HepG2 (cell line): ENCODE data around the gene NCOA3. TPM values are rescaled to one million over a fixed set of nuclear protein-coding genes. Genes with fewer than 3 reads are reported as not detected.

Source experiments
- EZH2 ChIP-seq: conservative IDR thresholded peaks from 2 replicates; pipeline ENCODE4 v1.6.1; 2012; ENCODE audit warnings: mild to moderate bottlenecking, low read depth, low read length, moderate library complexity
- FOXP1 ChIP-seq, 2 experiments: fragments of 450-650 bp in 1 of 2; IDR thresholded peaks; 2 replicates each; pipeline ENCODE4 v1.6.1; 2017 to 2018; ENCODE audit warnings: antibody characterized with exemption in 1 of 2
- GPN1 ChIP-seq: sonication (generic); formaldehyde crosslinking; IDR thresholded peaks from 2 replicates; pipeline ENCODE4 v1.5.1; 2020; ENCODE audit warnings: missing genetic modification reagents, borderline replicate concordance
- HOXA5 ChIP-seq: sonication (generic); formaldehyde crosslinking; IDR thresholded peaks from 2 replicates; pipeline ENCODE4 v1.4.0; 2020; ENCODE audit warnings: missing genetic modification reagents
- KMT2B ChIP-seq: IDR thresholded peaks from 2 replicates; pipeline ENCODE4 v1.6.1; 2016; ENCODE audit warnings: missing genetic modification reagents, missing compliant biosample characterization
- MBD4 ChIP-seq: IDR thresholded peaks from 2 replicates; pipeline ENCODE4 v1.6.1; 2012; ENCODE audit warnings: low read length, inconsistent platforms, borderline replicate concordance
- NFYB ChIP-seq: sonication (generic); formaldehyde crosslinking; IDR thresholded peaks from 2 replicates; pipeline ENCODE4 v1.4.0; 2020; ENCODE audit warnings: missing genetic modification reagents
- RARG ChIP-seq: sonication (generic); formaldehyde crosslinking; IDR thresholded peaks from 2 replicates; pipeline ENCODE4 v1.4.0; 2020; ENCODE audit warnings: low read depth, mild to moderate bottlenecking, missing genetic modification reagents
- RFXAP ChIP-seq: sonication (generic); formaldehyde crosslinking; IDR thresholded peaks from 2 replicates; pipeline ENCODE4 v1.4.0; 2020; ENCODE audit warnings: missing genetic modification reagents, borderline replicate concordance
- STAT5B ChIP-seq: sonication (generic); formaldehyde crosslinking; IDR thresholded peaks from 2 replicates; pipeline ENCODE4 v1.4.0; 2020; ENCODE audit warnings: missing genetic modification reagents
- TAF15 ChIP-seq: fragments of 200-400 bp; formaldehyde crosslinking; IDR thresholded peaks from one replicate; pipeline ENCODE4 v1.6.1; 2018; ENCODE audit warnings: mild to moderate bottlenecking, low read depth, low read length; ENCODE audit not compliant: poor library complexity, severe bottlenecking
- ZFX ChIP-seq: sonication (generic); formaldehyde crosslinking; IDR thresholded peaks from 2 replicates; pipeline ENCODE4 v1.4.0; 2020; ENCODE audit warnings: mild to moderate bottlenecking, low read depth, missing genetic modification reagents, moderate library complexity
- ZMAT3 ChIP-seq: sonication (generic); formaldehyde crosslinking; conservative IDR thresholded peaks from 2 replicates; pipeline ENCODE4 v1.7.0; 2021; ENCODE audit warnings: missing genetic modification reagents
- ZNF33B ChIP-seq: sonication (generic); formaldehyde crosslinking; IDR thresholded peaks from 2 replicates; pipeline ENCODE4 v1.5.1; 2020; ENCODE audit warnings: mild to moderate bottlenecking, missing genetic modification reagents
- ZNF564 ChIP-seq: sonication (generic); formaldehyde crosslinking; IDR thresholded peaks from 2 replicates; pipeline ENCODE4 v1.8.1; 2023; ENCODE audit warnings: mild to moderate bottlenecking, missing genetic modification reagents
- ZNF577 ChIP-seq: sonication (generic); formaldehyde crosslinking; IDR thresholded peaks from 2 replicates; pipeline ENCODE4 v1.4.0; 2020; ENCODE audit warnings: mild to moderate bottlenecking, low read depth, missing genetic modification reagents, borderline replicate concordance
- ZNF709 ChIP-seq: sonication (generic); formaldehyde crosslinking; IDR thresholded peaks from 2 replicates; pipeline ENCODE4 v1.5.0; 2020; ENCODE audit warnings: mild to moderate bottlenecking, missing genetic modification reagents
- ZSCAN12 ChIP-seq: sonication (generic); formaldehyde crosslinking; IDR thresholded peaks from 2 replicates; pipeline ENCODE4 v1.9.0; 2021; ENCODE audit warnings: mild to moderate bottlenecking, missing genetic modification reagents
- polyA plus RNA-seq, 8 experiments: library from polyadenylated mRNA; depleted of rRNA in 3 of 8; stranded (reverse) in 7 of 8; unstranded in 1 of 8; fragments of >200 nt; fragmentation: Illumina TruSeq in 4 of 8; extraction: Trizol in 4 of 8; gene quantifications; 2 replicates each; pipeline versions ENCODE4 v1.2.1 to v1.2.3, GENCODE V29; 2011 to 2016; ENCODE audit warnings: low read depth in 4 of 8, missing spikeins in 1 of 8, mixed read lengths in 1 of 8; ENCODE audit not compliant: insufficient read depth in 1 of 8
- total RNA-seq, 5 experiments: library from RNA; depleted of rRNA; stranded (reverse); fragments of >200 nt; fragmentation: Illumina TruSeq; extraction: Trizol; gene quantifications; 2 replicates each; pipeline ENCODE4 v1.2.3, GENCODE V29; 2016; ENCODE audit warnings: low read depth in 1 of 5
- TF ChIP-seq, protein P1 (sequence below): sonication (generic); formaldehyde crosslinking; IDR thresholded peaks from 2 replicates; pipeline ENCODE4 v1.4.0; 2020; ENCODE audit warnings: missing genetic modification reagents, mild to moderate bottlenecking, borderline replicate concordance
- TF ChIP-seq, protein P2 (sequence below): sonication (generic); formaldehyde crosslinking; IDR thresholded peaks from 2 replicates; pipeline ENCODE4 v1.8.0; 2022; ENCODE audit warnings: mild to moderate bottlenecking, missing genetic modification reagents; ENCODE audit not compliant: insufficient replicate concordance
- TF ChIP-seq, protein P3 (sequence below): sonication (generic); formaldehyde crosslinking; IDR thresholded peaks from 2 replicates; pipeline ENCODE4 v1.4.0; 2020; ENCODE audit warnings: mild to moderate bottlenecking, missing genetic modification reagents, borderline replicate concordance

The NCOA3 gene
- total and polyA plus RNA-seq, 2 of the 13 experiments (the other 11 are each of a cell fraction or from before 2014, with no cell fraction given) = 35.0 to 56.8 TPM

DNA sequence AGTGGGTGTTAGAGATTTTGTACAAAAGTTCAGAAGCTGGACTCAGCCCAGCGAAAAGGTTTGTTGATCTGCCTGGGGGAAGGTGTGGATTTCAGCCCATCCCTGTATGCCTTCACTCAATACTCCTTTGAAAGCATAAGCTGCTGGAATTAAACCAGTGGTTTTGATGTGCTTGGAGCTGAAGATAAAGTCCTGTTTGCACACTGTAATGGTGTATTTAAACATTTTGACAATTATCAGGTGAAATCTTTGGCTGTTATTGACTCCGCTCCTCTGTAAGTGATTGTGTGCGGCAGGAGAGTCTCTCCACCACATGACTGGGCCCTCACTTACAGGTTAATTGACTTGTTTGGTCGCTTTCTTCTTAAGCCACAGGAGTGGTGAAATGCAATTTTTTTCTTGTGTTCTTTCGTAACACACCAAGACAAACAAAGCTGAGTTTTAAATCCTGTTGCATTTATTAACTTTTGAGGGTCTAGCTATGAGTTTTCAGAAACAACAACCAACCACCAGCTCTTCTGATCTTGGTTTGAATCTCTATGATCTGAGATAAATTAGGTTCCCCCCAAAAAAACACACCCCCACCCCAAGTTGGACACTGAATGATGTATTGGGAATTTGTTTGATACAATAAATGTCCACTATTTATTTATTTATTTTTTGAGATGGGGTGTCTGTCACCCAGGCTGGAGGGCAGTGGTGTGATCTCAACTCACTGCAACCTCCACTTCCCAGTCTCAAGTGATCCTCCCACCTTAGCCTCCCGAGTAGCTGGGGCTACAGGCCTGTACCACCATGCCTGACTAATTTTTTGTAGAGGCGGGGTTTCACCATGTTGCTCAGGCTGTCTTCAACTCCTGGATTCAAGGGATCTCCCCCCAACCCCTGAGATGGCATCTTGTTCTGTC, 46.3 kb upstream of the NCOA3 start (continued):
- TF ChIP-seq TAF15 (no peak), HOXA5 (CRISPR knock-in tag) (peak; percentile 89), FOXP1 (IDR thresholded peaks at IDR 0.05) (peak; percentile 85; the same call in 1 of the 2 replicates), FOXP1 (CRISPR knock-in tag; IDR thresholded peaks at IDR 0.05) (peak; percentile 98), ZNF709 (CRISPR knock-in tag) (no peak), NFYB (CRISPR knock-in tag) (no peak; the same call in 1 of the 2 replicates), ZNF564 (CRISPR knock-in tag) (no peak; the same call in 1 of the 2 replicates), MBD4 (peak; percentile 99), ZFX (peak; percentile 71; the same call in 1 of the 2 replicates), ZNF577 (no peak; the same call in 1 of the 2 replicates), KMT2B (CRISPR knock-in tag) (peak; percentile 43; the same call in 1 of the 2 replicates), ZNF33B (CRISPR knock-in tag) (peak; percentile 63; the same call in 1 of the 2 replicates), ZMAT3 (CRISPR knock-in tag) (no peak; the same call in 1 of the 2 replicates), RFXAP (CRISPR knock-in tag) (peak; percentile 93), GPN1 (no peak), RARG (CRISPR knock-in tag) (peak; percentile 95; the same call in 1 of the 2 replicates), EZH2 (no peak), ZSCAN12 (peak; percentile 88; the same call in 1 of the 2 replicates), STAT5B (no peak)
- TF ChIP-seq, protein P1, sequence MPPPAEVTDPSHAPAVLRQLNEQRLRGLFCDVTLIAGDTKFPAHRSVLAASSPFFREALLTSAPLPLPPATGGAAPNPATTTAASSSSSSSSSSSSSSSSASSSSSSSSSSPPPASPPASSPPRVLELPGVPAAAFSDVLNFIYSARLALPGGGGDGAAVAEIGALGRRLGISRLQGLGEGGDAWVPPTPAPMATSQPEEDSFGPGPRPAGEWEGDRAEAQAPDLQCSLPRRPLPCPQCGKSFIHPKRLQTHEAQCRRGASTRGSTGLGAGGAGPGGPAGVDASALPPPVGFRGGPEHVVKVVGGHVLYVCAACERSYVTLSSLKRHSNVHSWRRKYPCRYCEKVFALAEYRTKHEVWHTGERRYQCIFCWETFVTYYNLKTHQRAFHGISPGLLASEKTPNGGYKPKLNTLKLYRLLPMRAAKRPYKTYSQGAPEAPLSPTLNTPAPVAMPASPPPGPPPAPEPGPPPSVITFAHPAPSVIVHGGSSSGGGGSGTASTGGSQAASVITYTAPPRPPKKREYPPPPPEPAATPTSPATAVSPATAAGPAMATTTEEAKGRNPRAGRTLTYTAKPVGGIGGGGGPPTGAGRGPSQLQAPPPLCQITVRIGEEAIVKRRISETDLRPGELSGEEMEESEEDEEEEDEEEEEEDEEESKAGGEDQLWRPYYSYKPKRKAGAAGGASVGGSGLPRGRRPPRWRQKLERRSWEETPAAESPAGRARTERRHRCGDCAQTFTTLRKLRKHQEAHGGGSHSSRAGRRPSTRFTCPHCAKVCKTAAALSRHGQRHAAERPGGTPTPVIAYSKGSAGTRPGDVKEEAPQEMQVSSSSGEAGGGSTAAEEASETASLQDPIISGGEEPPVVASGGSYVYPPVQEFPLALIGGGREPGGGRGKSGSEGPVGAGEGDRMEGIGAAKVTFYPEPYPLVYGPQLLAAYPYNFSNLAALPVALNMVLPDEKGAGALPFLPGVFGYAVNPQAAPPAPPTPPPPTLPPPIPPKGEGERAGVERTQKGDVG (CRISPR knock-in tag) = 0 out of 2 replicates have a peak, but pooled peaks have one; percentile 19
- TF ChIP-seq, protein P2, sequence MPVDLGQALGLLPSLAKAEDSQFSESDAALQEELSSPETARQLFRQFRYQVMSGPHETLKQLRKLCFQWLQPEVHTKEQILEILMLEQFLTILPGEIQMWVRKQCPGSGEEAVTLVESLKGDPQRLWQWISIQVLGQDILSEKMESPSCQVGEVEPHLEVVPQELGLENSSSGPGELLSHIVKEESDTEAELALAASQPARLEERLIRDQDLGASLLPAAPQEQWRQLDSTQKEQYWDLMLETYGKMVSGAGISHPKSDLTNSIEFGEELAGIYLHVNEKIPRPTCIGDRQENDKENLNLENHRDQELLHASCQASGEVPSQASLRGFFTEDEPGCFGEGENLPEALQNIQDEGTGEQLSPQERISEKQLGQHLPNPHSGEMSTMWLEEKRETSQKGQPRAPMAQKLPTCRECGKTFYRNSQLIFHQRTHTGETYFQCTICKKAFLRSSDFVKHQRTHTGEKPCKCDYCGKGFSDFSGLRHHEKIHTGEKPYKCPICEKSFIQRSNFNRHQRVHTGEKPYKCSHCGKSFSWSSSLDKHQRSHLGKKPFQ = peak; percentile 65
- TF ChIP-seq, protein P3, sequence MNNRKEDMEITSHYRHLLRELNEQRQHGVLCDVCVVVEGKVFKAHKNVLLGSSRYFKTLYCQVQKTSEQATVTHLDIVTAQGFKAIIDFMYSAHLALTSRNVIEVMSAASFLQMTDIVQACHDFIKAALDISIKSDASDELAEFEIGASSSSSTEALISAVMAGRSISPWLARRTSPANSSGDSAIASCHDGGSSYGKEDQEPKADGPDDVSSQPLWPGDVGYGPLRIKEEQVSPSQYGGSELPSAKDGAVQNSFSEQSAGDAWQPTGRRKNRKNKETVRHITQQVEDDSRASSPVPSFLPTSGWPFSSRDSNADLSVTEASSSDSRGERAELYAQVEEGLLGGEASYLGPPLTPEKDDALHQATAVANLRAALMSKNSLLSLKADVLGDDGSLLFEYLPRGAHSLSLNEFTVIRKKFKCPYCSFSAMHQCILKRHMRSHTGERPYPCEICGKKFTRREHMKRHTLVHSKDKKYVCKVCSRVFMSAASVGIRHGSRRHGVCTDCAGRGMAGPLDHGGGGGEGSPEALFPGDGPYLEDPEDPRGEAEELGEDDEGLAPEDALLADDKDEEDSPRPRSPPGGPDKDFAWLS (CRISPR knock-in tag) = no peak
